AG10803 (cell line): ENCODE data around the gene C16orf74.

Source experiments
- DNase-seq: peaks from one replicate; pipeline ENCODE4 v3.0.0; 2010; ENCODE audit warnings: low read depth
- H3K4me3 ChIP-seq: 2 replicates; pipeline ENCODE4 v1.5.1; 2011; ENCODE audit warnings: mild to moderate bottlenecking, low read length, control low read depth
- TF ChIP-seq, protein P1 (sequence below): conservative IDR thresholded peaks from 2 replicates; pipeline ENCODE4 v1.5.1; 2011; ENCODE audit warnings: mild to moderate bottlenecking, low read length, control low read depth, inconsistent platforms

C16orf74 gene

DNA sequence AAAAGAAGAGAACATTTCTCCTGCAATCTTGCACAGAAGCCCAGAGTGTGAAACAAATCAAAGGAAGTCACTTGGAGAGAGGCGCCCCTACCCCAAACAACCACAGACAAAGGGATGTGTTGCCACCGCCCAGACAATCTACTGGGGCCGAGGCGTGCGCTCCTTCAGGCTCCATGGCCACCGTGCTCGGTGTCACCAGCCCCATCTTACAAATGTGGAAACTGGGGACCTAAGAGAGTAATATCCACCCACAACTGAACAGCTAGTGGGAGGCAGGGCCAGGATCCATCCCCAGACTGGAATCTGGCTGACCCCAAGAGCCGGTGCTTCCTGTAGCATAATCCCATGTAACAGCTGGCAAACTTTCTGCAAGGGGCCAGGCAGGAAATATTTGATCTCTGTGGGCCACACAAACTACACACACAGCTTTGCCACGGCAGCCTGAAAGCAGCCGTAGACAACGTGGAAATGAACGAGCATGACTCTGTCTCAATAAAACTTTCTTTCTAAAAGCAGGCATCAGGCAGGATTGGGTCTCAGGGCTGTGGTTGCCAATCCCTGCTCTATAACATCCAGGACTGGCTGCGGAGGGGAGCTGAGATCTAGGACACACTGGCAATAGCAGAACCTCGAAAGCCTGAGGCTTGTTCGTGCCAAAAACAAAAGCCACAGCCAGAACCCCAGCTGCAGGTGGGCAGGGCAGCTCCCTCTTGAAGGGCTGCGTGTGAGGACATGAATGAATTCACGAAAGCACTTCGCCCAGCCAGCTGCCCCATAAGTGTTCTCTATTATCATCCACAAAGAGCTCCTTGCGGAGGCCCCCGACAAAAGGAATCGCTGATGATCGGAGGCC is 35.5 kb downstream of the C16orf74 start:
- no peak overlapping the region for H3K4me3 ChIP-seq
- DNase-seq, result no peak
- TF ChIP-seq, protein P1, sequence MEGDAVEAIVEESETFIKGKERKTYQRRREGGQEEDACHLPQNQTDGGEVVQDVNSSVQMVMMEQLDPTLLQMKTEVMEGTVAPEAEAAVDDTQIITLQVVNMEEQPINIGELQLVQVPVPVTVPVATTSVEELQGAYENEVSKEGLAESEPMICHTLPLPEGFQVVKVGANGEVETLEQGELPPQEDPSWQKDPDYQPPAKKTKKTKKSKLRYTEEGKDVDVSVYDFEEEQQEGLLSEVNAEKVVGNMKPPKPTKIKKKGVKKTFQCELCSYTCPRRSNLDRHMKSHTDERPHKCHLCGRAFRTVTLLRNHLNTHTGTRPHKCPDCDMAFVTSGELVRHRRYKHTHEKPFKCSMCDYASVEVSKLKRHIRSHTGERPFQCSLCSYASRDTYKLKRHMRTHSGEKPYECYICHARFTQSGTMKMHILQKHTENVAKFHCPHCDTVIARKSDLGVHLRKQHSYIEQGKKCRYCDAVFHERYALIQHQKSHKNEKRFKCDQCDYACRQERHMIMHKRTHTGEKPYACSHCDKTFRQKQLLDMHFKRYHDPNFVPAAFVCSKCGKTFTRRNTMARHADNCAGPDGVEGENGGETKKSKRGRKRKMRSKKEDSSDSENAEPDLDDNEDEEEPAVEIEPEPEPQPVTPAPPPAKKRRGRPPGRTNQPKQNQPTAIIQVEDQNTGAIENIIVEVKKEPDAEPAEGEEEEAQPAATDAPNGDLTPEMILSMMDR, result no peak

DNA sequence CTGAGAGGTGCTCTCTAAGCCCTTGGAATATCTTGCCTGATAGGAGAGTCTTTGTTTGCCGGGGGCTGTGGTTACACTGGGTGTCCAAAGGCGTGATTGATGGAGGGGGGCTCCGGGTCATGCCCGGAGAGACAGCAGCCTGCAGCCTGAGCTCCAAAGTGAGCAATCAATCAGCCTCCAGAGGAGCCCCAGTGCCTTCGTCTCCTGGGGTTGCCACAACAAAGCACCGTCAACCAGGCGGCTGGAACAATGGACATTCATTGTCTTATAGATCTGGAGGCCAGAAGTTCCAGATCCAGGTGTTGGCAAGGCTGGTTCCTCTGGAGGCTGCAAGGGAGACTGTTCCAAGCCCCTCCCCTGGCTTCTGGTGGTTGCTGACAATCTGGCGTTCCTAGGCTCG is 38.1 kb downstream of the C16orf74 start:
- TF ChIP-seq, protein P1, result no peak
- no peak for DNase-seq
- H3K4me3 ChIP-seq, result no peak overlapping the region

DNA sequence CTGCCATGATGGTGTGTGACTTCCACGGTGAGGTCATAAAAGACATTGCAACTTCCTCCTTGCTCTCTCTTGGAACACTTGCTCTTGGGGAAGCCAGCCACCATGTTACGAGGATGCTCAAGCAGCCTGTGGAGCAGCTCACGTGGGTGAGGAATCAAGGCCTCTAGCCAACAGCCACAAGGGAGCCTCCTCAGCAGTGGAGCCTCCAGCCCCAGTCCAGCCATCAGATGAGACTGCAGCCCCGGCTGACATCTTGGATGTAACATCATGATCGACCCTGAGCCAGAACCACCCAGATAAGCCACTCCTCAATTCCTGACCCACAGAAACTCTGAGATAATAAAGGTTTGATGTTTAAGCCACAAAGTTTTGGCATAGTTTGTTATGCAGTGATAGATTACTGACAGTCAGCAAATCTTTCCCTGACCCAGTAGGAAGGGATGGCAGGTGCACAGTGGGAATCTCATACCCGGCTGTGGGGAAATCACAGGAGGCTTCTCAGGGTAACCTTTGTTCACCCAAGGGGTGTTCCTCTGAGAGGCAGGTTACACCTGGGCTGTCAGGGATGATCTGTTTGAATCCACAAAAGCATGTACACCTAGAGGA is 38.8 kb downstream of the C16orf74 start:
- no peak for DNase-seq
- no peak overlapping the region for H3K4me3 ChIP-seq
- TF ChIP-seq, protein P1, result no peak

DNA sequence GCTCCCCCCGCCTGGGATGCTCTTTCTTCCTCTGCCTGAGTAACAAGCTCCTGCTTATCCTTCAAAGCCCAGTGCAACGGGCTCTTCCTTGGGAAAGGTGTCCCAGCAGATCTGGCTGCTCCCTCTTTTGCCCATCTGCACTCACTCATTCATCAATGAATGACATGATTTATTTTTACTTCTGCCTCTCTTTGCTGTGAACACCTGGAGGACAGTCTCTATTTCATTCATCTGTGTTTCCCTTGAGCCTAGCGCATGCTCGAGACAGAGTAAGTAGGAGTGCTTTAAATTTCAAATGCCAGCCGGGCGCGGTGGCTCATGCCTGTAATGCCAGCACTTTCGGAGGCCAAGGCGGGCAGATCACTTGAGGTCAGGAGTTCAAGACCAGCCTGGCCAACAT is 40.2 kb downstream of the C16orf74 start:
- no peak for DNase-seq
- TF ChIP-seq, protein P1, result no peak
- H3K4me3 ChIP-seq, result no peak overlapping the region

DNA sequence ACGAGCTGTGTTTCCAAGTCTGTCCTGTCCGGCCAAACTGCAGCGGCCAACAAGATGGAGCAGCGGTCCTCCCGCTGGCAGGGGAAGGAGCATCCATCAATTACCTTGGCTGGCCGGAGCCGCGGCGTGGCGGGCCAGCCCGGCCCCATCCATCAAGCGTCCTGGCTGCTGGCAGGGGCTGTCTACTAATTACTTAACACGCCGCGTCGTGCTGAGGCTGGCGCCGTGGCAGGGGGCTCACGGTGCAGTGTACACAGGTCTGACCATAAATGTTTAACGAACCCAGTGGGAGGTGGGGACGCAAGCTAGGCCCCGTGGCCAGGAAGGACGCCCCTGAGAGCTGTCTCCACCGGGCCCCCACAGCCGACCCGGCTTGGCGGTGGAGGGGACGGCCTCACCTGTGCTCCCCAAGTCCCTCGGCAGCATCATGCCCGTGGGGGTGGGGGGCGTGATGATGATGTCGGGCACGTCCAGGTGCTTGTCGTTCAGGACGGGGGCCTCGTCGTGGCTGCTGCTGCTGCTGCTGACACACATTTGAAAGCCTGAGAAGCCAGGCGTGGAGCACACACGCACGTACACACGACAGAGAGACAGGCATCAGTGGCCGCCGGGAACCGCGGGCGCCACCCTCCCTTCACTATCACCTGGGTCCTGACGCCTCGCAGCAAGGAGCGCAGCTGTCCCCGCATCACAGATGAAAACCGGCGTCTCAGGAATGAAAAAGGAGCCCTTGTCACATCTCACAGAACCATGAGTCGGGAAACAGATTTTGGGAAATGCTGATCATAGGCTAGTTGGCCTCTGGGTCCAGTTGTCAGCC is 40.9 kb downstream of the C16orf74 start:
- no peak for DNase-seq
- TF ChIP-seq, protein P1, result no peak

DNA sequence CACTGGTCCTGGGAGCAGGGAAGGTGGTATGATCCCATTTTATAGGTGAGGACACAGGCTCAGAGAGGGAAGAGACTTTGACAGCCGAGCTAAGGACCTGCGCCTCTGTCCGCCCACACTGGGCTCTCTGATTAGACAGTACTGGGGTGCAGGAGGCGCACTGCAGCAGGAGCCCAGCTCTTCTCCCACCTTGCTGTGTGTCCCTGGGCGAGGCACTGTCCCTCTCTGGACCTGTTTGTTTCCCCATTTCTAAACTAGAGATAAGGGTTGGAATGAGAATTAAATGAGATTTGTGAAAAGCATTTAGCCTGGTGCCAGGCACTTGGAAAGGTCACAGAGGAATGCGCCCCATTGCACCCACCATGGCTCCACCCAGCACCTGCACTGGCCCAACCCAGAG is 42.6 kb downstream of the C16orf74 start:
- DNase-seq, result no peak
- H3K4me3 ChIP-seq, result no peak overlapping the region
- TF ChIP-seq, protein P1, result no peak

More for the DNA sequence above, 40.9 kb downstream of the C16orf74 start:
- H3K4me3 ChIP-seq, result no peak overlapping the region
